GM19452 (cell line): ENCODE measurements around the gene MACO1.
"Not testable (repeated sequence)": the region's sequence is repeated elsewhere in the genome, so short reads cannot be mapped to it uniquely, and the experiment has no call there.

Source experiments
- ATAC-seq: cut with Tn5 transposase; IDR thresholded peaks from one replicate; pipeline ENCODE4 v1.9.1; 2021; ENCODE audit not compliant: unreplicated experiment

MACO1 gene, protein sequence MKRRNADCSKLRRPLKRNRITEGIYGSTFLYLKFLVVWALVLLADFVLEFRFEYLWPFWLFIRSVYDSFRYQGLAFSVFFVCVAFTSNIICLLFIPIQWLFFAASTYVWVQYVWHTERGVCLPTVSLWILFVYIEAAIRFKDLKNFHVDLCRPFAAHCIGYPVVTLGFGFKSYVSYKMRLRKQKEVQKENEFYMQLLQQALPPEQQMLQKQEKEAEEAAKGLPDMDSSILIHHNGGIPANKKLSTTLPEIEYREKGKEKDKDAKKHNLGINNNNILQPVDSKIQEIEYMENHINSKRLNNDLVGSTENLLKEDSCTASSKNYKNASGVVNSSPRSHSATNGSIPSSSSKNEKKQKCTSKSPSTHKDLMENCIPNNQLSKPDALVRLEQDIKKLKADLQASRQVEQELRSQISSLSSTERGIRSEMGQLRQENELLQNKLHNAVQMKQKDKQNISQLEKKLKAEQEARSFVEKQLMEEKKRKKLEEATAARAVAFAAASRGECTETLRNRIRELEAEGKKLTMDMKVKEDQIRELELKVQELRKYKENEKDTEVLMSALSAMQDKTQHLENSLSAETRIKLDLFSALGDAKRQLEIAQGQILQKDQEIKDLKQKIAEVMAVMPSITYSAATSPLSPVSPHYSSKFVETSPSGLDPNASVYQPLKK

DNA sequence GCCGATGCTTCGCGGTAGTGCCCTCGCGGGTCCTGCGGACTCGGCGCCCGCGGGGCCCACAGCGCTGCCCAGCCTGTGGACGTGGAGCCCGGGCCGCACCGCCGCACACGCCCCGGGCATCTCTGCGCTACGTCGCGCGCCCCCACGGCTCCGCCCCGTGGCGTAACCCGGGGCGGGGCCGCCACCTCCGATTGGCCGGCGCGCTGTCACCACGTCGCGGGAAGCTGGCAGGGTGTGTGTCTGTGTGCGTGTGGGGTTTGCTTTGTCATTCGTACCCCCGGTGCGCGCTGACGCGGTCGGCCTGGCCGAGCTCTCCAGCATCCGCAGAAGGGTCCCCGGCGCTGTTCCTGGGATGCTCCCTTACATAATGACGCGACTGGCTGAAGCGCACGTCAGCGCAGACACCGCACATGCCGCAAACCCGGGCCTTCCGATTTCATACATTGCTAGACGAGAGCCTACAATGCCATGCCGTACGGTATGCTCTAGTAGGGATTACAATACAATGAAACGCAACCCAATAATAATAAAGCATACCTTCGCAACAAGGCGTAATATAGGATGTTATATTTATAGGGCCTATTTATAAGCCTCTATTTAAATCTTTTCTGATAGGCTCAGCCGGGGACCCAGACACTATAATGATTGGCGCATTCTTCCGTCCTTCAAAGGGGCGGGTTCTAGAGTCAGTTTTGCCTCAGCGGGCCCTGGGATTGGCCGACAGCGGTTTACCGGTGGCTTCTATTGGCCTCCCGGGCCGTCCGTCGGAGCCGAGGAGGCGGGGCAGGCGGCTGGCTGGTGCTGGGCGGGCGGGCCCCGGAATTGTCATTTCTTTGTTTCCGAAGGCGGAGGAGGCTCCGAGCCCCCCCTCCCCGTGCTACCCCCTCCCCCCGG is at the start of gene MACO1:
Gene MACO1 (plus strand): TSS at position 825 of the 894 bp plus-strand sequence. CDS start 202 bp downstream, outside the sequence.
- peak; percentile 82 for ATAC-seq

- not testable (repeated sequence) for ATAC-seq
These were observed 48.2 kb upstream of the MACO1 start for GRCh38 chr1:25382543-25382942.

DNA sequence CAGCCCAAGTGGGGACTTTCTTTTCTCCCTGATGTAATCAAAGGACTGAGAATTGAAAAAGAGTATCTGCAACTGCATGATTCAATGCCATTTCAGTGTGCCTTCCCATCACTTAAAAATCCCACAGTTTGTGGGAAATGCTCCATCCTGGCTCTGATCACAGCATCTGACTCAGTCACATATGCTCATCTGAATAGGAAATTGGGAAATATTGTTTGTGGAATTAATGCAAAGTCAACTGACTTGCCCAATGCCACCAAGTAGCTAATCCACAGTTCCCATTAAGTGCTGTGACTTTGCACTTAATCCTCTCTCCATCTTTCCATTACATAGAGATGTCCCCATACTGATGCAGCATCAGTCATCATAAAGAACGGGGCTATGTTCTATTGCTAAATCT is 47.6 kb upstream of the MACO1 start:
- ATAC-seq = not testable (repeated sequence)

- ATAC-seq = not testable (repeated sequence)
These were observed 46.8 kb upstream of the MACO1 start for GRCh38 chr1:25383875-25384274.

DNA sequence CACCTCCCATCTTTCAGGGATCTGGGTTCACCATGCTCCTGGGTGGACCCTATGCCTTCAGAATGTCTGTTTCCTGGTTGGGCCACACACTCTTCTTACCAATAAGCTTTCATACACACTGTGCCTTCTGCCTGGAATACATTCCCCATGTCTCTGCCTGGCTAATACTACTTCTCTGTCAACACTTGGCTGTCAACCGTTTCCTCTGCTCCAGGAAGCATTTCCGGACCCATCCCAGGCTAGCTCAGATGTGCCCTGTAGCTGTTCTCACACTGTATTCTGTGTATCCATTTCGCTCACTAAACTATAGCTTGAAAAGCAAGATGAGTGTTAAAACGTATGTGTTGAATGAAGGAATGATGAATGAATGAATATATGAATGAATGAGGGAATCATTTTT is 43.6 kb upstream of the MACO1 start:
- not testable (repeated sequence) for ATAC-seq

DNA sequence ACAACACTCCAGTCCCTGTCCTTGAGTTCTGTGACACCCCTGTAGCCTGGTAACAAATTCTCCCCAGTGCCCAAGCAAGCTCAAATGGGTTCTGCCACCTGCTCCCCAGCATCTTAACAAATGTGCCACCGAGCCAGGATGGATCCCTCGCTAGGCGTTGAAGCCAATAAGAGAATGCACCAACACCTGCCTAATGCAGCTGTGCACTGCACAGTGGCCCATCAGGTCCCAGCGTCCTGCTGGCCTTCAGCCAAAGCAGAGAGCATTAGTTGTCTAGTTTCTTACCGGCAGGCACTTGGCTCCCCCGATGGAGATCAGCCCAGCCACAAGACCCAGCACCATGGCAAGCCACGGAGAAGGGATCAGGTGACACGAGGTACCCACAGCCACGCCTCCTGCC is 42.0 kb upstream of the MACO1 start:
- not testable (repeated sequence) for ATAC-seq

GRCh38 chr1:25389721-25390120 is 41.0 kb upstream of the MACO1 start:
- not testable (repeated sequence) for ATAC-seq

DNA sequence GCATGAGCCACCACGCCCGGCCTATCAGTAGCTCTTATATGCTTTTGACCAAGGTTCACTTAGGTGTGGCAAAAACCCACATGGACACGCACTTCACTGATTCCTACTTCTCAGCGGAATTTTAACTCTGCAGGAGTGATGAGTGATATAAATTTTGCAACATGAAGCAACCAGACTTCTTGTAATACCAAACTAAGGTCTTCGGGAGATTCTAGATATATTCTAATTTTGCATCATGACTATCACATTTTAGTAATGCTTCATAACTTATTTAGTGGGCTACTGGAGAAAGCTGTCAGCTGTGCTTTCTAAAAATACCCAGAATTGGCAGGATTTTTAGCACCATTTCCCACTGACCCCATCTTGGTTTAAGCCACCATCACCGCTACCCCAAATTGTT is 37.9 kb upstream of the MACO1 start:
- ATAC-seq = no peak

- not testable (repeated sequence) for ATAC-seq
These were observed 33.1 kb upstream of the MACO1 start for GRCh38 chr1:25397549-25397948.

DNA sequence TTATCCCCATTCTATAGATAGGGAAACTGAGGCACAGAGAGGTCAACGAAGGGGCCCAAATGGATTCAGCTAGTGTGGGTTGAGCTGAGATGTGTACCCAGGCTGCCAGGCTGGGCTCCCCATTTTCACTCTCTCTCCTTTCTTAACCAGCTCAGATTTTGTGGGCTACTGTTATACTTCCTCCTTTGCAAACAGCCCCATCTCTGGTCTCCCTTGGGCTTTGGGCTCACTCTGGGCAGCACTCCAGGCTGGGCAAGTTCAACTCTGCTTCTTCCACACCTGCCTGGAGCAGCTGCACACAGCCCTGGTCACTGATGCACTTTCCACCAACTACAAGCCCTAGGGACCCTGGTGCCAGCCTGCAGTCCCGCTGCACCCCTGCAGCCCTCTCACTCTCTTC is 32.6 kb upstream of the MACO1 start:
- not testable (repeated sequence) for ATAC-seq

GRCh38 chr1:25402947-25403803 is 27.5 kb upstream of the MACO1 start:
- not testable (repeated sequence) for ATAC-seq

- not testable (repeated sequence) for ATAC-seq
These were observed 24.9 kb upstream of the MACO1 start for GRCh38 chr1:25405731-25406305.

GRCh38 chr1:25409641-25410427 is 20.9 kb upstream of the MACO1 start:
- ATAC-seq = not testable (repeated sequence)

GRCh38 chr1:25412872-25413623 is 17.6 kb upstream of the MACO1 start:
- not testable (repeated sequence) for ATAC-seq

DNA sequence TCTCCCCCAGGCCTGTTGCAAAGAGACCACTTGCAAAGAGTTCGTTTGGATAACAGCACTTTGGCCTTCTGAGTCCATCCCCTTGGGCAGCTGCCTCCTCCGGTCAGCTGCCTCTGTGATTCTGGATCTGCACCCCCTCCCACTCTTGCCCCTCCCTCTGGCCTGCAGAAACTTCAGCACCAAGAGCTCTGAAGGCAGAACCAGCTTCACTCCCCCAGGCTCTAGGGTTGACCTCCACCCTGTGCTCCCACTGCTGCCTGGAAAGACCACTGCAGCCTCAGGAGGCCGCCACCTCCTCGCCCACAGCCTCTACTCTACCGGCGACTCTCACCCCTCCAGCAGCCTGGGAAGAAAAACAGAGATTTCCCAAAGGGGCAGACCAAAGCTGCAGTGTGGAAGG is 16.5 kb upstream of the MACO1 start:
- not testable (repeated sequence) for ATAC-seq

GRCh38 chr1:25414578-25414977 is 16.1 kb upstream of the MACO1 start:
- not testable (repeated sequence) for ATAC-seq

DNA sequence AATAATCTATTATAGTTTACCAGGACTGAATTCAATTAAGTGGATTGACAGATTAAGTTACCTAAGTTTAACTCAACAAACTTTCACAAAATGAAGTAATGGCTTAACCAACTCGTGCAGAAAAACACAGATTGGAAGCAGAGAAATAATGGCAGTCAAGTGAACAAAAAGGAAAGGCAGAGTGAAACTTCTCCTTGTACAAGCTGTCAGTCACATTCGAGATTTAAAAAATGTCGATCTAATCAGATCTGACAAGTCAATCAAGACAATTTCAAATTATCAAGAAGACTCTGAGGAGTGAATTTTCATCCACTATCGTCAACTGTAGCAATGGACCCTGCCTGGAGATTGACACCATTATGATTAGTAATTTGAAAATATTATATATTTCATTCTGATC is 13.4 kb upstream of the MACO1 start:
- ATAC-seq = not testable (repeated sequence)

- not testable (repeated sequence) for ATAC-seq
These were observed 11.4 kb upstream of the MACO1 start for GRCh38 chr1:25419339-25419738.
